Lower leg skin (tissue), 3 donors: ENCODE data around the gene RNF2.

ENCODE experiments used
- POLR2A ChIP-seq, 2 donors: fragments of 450-650 bp; IDR thresholded peaks; one replicate each; pipeline ENCODE4 v1.6.1; 2016 to 2017; ENCODE audit warnings: antibody characterized with exemption in 2 of 2, mild to moderate bottlenecking in 1 of 2, moderate library complexity in 1 of 2
- TF ChIP-seq, protein P1 (sequence below), 3 donors: fragments of 450-650 bp; IDR thresholded peaks; one replicate each; pipeline ENCODE4 v1.5.1; 2016; ENCODE audit warnings: antibody characterized with exemption in 3 of 3, mild to moderate bottlenecking in 3 of 3, moderate library complexity in 2 of 3

DNA sequence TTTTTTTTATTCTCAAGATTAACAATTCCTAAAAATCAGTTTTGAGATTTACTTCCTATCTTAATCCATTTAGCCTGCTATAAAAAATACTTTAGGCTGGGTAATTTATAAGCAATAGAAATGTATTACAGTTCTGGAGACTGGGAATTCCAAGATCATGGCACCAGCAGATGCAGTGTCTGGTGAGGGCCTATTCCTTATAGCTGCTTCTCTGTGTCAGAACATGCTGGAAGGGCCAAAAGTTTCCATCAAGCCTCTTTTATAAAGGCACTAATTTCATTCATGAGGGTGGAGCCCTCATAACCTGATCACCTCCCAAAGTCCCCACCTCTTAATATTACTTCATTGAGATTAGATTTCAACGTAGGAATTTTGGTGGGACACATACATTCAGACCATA, 41.7 kb downstream of the RNF2 start:
- TF ChIP-seq, protein P1, sequence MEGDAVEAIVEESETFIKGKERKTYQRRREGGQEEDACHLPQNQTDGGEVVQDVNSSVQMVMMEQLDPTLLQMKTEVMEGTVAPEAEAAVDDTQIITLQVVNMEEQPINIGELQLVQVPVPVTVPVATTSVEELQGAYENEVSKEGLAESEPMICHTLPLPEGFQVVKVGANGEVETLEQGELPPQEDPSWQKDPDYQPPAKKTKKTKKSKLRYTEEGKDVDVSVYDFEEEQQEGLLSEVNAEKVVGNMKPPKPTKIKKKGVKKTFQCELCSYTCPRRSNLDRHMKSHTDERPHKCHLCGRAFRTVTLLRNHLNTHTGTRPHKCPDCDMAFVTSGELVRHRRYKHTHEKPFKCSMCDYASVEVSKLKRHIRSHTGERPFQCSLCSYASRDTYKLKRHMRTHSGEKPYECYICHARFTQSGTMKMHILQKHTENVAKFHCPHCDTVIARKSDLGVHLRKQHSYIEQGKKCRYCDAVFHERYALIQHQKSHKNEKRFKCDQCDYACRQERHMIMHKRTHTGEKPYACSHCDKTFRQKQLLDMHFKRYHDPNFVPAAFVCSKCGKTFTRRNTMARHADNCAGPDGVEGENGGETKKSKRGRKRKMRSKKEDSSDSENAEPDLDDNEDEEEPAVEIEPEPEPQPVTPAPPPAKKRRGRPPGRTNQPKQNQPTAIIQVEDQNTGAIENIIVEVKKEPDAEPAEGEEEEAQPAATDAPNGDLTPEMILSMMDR (IDR thresholded peaks at IDR 0.05): no peak
- no peak for TF ChIP-seq POLR2A (IDR thresholded peaks at IDR 0.05)
